Sigmoid colon (tissue), 7 donors: Measurements from ENCODE around the gene RNF212. TPM values are rescaled to one million over a fixed set of nuclear protein-coding genes. Genes with fewer than 3 reads are reported as not detected.

Source experiments
- DNase-seq: peaks from one replicate; pipeline ENCODE4 v3.0.0-alpha.2; 2019
- H3K27ac ChIP-seq, 4 donors: fragments of 200-600 bp; sonication (generic); one replicate each; pipeline ENCODE4 v1.5.1; 2016 to 2019; ENCODE audit warnings: mild to moderate bottlenecking in 1 of 4
- H3K27me3 ChIP-seq, 3 donors: fragments of 200-600 bp; sonication (generic); one replicate each; pipeline ENCODE4 v1.5.1; 2019; ENCODE audit warnings: mild to moderate bottlenecking in 1 of 3
- H3K36me3 ChIP-seq, 4 donors: fragments of 200-600 bp; sonication (generic); one replicate each; pipeline ENCODE4 v1.5.1; 2016 to 2019
- H3K4me1 ChIP-seq, 4 donors: fragments of 200-600 bp; sonication (generic); one replicate each; pipeline ENCODE4 v1.5.1; 2017 to 2019
- H3K4me3 ChIP-seq, 4 donors: fragments of 200-600 bp; sonication (generic); one replicate each; pipeline ENCODE4 v1.5.1; 2017 to 2019; ENCODE audit warnings: mild to moderate bottlenecking in 2 of 4, moderate library complexity in 1 of 4
- H3K9me3 ChIP-seq, 4 donors: fragments of 200-600 bp in 3 of 4; sonication (generic) in 3 of 4; one replicate each; pipeline versions ENCODE4 v1.5.1 to v1.6.1; 2013 to 2019
- EP300 ChIP-seq, 4 donors: sonication (generic); formaldehyde crosslinking; IDR thresholded peaks; one replicate each; pipeline ENCODE4 v1.6.1; 2017; ENCODE audit warnings: antibody characterized with exemption in 4 of 4
- POLR2A ChIP-seq, 2 donors: fragments of 450-650 bp; IDR thresholded peaks; one replicate each; pipeline ENCODE4 v1.6.1; 2016; ENCODE audit warnings: antibody characterized with exemption in 2 of 2, mild to moderate bottlenecking in 2 of 2, moderate library complexity in 2 of 2
- POLR2AphosphoS5 ChIP-seq, 4 donors: sonication (generic); formaldehyde crosslinking; IDR thresholded peaks; one replicate each; pipeline ENCODE4 v1.6.1; 2017; ENCODE audit warnings: antibody characterized with exemption in 4 of 4
- WGBS, 2 donors: extraction: QIAGEN DNeasy Blood & Tissue Kit; methylation state at CpG; one replicate each; pipeline ENCODE4 v1.1.7; 2013; 5-methylcytosine and 5-hydroxymethylcytosine counted together
- intact Hi-C: fragments of 100-400 bp; cut with DNase I; formaldehyde crosslinking; loops from one replicate; pipeline ENCODE4 v1.15.1; 2023
- polyA plus RNA-seq, 3 donors: library from polyadenylated mRNA; stranded (reverse); fragments of 200-250 nt; gene quantifications; one replicate each; pipeline ENCODE4 v1.2.3, GENCODE V29; 2013
- total RNA-seq, 4 donors: library from RNA; depleted of rRNA; stranded (reverse); fragments of >200 nt; gene quantifications; one replicate each; pipeline ENCODE4 v1.1.0, GENCODE V29; 2016
- TF ChIP-seq, protein P1 (sequence below), 4 experiments: fragments of 450-650 bp in 3 of 4; fragments of 200-600 bp in 1 of 4; IDR thresholded peaks; one replicate each; pipeline ENCODE4 v1.5.1; 2016 to 2019; ENCODE audit warnings: antibody characterized with exemption in 4 of 4, mild to moderate bottlenecking in 3 of 4, moderate library complexity in 2 of 4
- donor health status: healthy with polysubstance abuse.
- donor health status: Bipolar disorder and iron deficiency.
- donor health status: healthy.

RNF212 gene
- total and polyA plus RNA-seq, 7 donors, result 0.60 to 12.8 (median 4.0) TPM; not detected in 1

GRCh38 chr4:1124818-1125217 is 11.5 kb upstream of the RNF212 start:
- WGBS, 2 donors, result 86 to 91% methylated on average over 4 of the region's 4 CpGs
- TF ChIP-seq, protein P1, sequence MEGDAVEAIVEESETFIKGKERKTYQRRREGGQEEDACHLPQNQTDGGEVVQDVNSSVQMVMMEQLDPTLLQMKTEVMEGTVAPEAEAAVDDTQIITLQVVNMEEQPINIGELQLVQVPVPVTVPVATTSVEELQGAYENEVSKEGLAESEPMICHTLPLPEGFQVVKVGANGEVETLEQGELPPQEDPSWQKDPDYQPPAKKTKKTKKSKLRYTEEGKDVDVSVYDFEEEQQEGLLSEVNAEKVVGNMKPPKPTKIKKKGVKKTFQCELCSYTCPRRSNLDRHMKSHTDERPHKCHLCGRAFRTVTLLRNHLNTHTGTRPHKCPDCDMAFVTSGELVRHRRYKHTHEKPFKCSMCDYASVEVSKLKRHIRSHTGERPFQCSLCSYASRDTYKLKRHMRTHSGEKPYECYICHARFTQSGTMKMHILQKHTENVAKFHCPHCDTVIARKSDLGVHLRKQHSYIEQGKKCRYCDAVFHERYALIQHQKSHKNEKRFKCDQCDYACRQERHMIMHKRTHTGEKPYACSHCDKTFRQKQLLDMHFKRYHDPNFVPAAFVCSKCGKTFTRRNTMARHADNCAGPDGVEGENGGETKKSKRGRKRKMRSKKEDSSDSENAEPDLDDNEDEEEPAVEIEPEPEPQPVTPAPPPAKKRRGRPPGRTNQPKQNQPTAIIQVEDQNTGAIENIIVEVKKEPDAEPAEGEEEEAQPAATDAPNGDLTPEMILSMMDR (IDR thresholded peaks at IDR 0.05), result no peak
- no peak for TF ChIP-seq POLR2A (IDR thresholded peaks at IDR 0.05)
- no peak for TF ChIP-seq POLR2AphosphoS5 (IDR thresholded peaks at IDR 0.05)
- TF ChIP-seq EP300 (IDR thresholded peaks at IDR 0.05), result no peak
- no peaks in the 10 kb centered on the region for H3K4me1 ChIP-seq
- H3K4me3 ChIP-seq, result no peak overlapping the region
- no peaks in the 10 kb centered on the region for H3K9me3 ChIP-seq
- intact Hi-C loops, result no loop called here
- no peak for DNase-seq
- no peaks in the 10 kb centered on the region for H3K27me3 ChIP-seq
- no peaks in the 10 kb centered on the region for H3K36me3 ChIP-seq
- no peak overlapping the region for H3K27ac ChIP-seq

GRCh38 chr4:1122505-1122904 is 9.1 kb upstream of the RNF212 start:
- intact Hi-C loops, result no loop called here
- H3K27me3 ChIP-seq, result no peaks in the 10 kb centered on the region
- TF ChIP-seq POLR2AphosphoS5 (IDR thresholded peaks at IDR 0.05) (no peak), POLR2A (IDR thresholded peaks at IDR 0.05) (no peak), EP300 (IDR thresholded peaks at IDR 0.05) (no peak)
- TF ChIP-seq, protein P1 (IDR thresholded peaks at IDR 0.05), result no peak
- H3K4me3 ChIP-seq, result no peak overlapping the region
- H3K36me3 ChIP-seq, result no peaks in the 10 kb centered on the region
- no peak for DNase-seq
- H3K27ac ChIP-seq, result no peak overlapping the region
- no peaks in the 10 kb centered on the region for H3K4me1 ChIP-seq
- WGBS, 2 donors, result 61 to 84% methylated on average over 3 of the region's 3 CpGs
- no peaks in the 10 kb centered on the region for H3K9me3 ChIP-seq

GRCh38 chr4:1116838-1117237 is 3.5 kb upstream of the RNF212 start:
- H3K36me3 ChIP-seq, result no peaks in the 10 kb centered on the region
- H3K9me3 ChIP-seq, result no peaks in the 10 kb centered on the region
- H3K4me1 ChIP-seq, result peaks cover 0 to 6% (median 5%) of the 10 kb centered on the region in 4 donors
- WGBS, 2 donors, result 76 to 81% methylated on average over 1 of the region's 1 CpG
- H3K4me3 ChIP-seq, result no peak overlapping the region
- TF ChIP-seq EP300 (IDR thresholded peaks at IDR 0.05) (no peak), POLR2AphosphoS5 (IDR thresholded peaks at IDR 0.05) (no peak), POLR2A (IDR thresholded peaks at IDR 0.05) (no peak)
- TF ChIP-seq, protein P1 (IDR thresholded peaks at IDR 0.05), result no peak
- no peak overlapping the region for H3K27ac ChIP-seq
- peaks cover 6 to 27% (median 17%) of the 10 kb centered on the region in 3 donors for H3K27me3 ChIP-seq
- intact Hi-C loops, result no loop called here
- no peak for DNase-seq

DNA sequence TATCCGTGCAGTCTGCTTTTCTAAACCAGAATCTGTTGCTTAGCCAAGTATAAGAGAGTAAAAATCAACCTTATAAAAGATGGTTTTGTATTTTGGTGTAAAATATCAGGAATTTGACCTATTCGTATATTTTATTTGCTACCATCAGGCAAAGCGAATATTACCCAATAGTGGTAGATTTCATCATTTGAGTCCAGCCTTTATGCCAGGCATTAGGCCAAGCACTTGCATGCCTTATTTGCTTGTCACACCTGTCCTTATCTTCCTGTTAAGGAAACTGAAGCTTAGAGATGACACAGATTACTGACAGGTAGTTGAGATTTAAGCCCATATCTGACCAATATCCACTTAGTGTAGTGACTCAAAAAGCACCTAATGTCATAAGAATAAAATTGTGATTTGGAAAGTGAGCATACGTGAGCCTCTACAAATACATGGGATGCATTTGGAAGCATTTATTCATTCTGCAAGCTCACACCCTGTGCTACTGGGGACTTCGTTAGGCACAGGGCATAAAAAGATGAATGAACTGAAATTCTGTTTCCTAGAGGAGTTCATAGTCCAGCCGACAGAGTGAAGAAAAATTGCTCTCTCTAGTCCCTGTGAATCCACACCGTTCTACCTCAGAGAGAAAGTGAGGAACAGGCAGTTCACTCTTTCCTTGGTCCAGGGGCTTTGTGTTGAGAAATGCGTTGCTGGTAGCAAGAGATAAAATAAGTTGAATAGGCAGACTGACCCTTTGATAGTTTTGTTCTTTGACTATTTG is 2.3 kb upstream of the RNF212 start:
- intact Hi-C loops, result no loop called here

More for the DNA sequence above, 2.3 kb upstream of the RNF212 start:
- Histone ChIP-seq H3K4me3 (no peak overlapping the region), H3K36me3 (no peaks in the 10 kb centered on the region), H3K27me3 (peaks cover 6 to 38% (median 21%) of the 10 kb centered on the region in 3 donors), H3K4me1 (peaks cover 0 to 6% (median 5%) of the 10 kb centered on the region in 4 donors), H3K9me3 (no peaks in the 10 kb centered on the region), H3K27ac (no peak overlapping the region)
- no peak for TF ChIP-seq POLR2A (IDR thresholded peaks at IDR 0.05)
- no peak for TF ChIP-seq POLR2AphosphoS5 (IDR thresholded peaks at IDR 0.05)
- no peak for TF ChIP-seq EP300 (IDR thresholded peaks at IDR 0.05)
- TF ChIP-seq, protein P1 (IDR thresholded peaks at IDR 0.05), result no peak
- WGBS, 2 donors, result 40 to 72% methylated on average over 8 of the region's 8 CpGs
- DNase-seq, result no peak
